ENCODE data around the gene PCBP3. TPM values are rescaled to one million over a fixed set of nuclear protein-coding genes. Genes with fewer than 3 reads are reported as not detected.

The PCBP3 gene
- total and polyA plus RNA-seq, 2 of the 13 experiments (the other 11 are each of a cell fraction or from before 2014, with no cell fraction given): not detected

GRCh38 chr21:45859041-45859761 lies 215.7 kb downstream of the PCBP3 start (continued):
- TF ChIP-seq ZNF512 (CRISPR knock-in tag; IDR thresholded peaks at IDR 0.05) (no peak), ZFP41 (CRISPR knock-in tag; IDR thresholded peaks at IDR 0.05; ENCODE audit: borderline replicate concordance) (no peak), ZNF792 (CRISPR knock-in tag; IDR thresholded peaks at IDR 0.05) (no peak), HIC2 (CRISPR knock-in tag; IDR thresholded peaks at IDR 0.05; ENCODE audit: low read depth) (no peak), BCL3 (CRISPR knock-in tag; IDR thresholded peaks at IDR 0.05) (peak; percentile 27; the same call in 1 of the 2 replicates), AHDC1 (CRISPR knock-in tag; IDR thresholded peaks at IDR 0.05; ENCODE audit: borderline replicate concordance) (peak; percentile 36; the same call in 1 of the 2 replicates), PBX2 (CRISPR knock-in tag; IDR thresholded peaks at IDR 0.05) (no peak), HMGXB4 (CRISPR knock-in tag; IDR thresholded peaks at IDR 0.05; ENCODE audit: borderline replicate concordance in 1 of 2, low read depth in 1 of 2) (no peak), HNRNPH1 (optimal IDR thresholded peaks at IDR 0.05; ENCODE audit: low read depth, low read length) (no peak), ZSCAN30 (CRISPR knock-in tag; IDR thresholded peaks at IDR 0.05) (no peak), ZNF670 (CRISPR knock-in tag; IDR thresholded peaks at IDR 0.05; ENCODE audit: borderline replicate concordance) (no peak), AGO1 (IDR thresholded peaks at IDR 0.05; ENCODE audit: low read depth, low read length, poor library complexity, severe bottlenecking) (no peak), TCF7 (IDR thresholded peaks at IDR 0.05; ENCODE audit: low read depth) (no peak), MIER2 (CRISPR knock-in tag; IDR thresholded peaks at IDR 0.05) (no peak), CEBPG (CRISPR knock-in tag; IDR thresholded peaks at IDR 0.05) (peak; percentile 63)

Measured in HepG2 (cell line).